Epithelial cell of esophagus (primary cell): ENCODE measurements around the gene ANAPC10.

ENCODE experiments used
- DNase-seq: peaks from one replicate; pipeline ENCODE4 v3.0.0; 2010; ENCODE audit warnings: low read depth
- H3K4me3 ChIP-seq: 2 replicates; pipeline ENCODE4 v1.5.1; 2011; ENCODE audit warnings: mild to moderate bottlenecking, low read length, control low read depth
- TF ChIP-seq, protein P1 (sequence below): IDR thresholded peaks from 2 replicates; pipeline ENCODE4 v1.5.1; 2011; ENCODE audit warnings: low read depth, mild to moderate bottlenecking, low read length, control low read depth, inconsistent platforms; ENCODE audit not compliant: insufficient read depth; ENCODE audit errors: missing control alignments

Gene ANAPC10

DNA sequence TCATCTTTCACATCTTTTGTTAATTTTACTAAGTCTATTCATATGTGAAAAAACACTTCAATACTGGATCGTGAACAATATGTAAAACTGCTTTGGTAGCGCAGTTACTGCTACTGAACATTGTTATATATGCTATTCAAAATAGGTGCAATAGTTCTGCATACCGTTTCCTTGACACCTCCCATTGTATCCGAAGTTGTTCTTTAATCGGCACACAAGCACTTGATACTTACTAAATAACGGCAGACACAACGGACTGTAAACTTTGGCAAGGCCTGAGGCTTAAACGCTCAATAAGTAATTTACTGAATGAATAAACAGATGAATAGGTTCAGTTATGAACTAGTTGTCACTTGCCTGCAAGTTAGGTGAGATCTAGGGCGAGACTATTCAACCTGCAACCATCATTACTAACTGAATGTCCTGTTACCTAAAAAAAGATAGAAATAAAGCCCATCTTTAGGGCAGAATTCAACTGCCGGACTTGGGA lies 620 bp downstream of the ANAPC10 start:
- peak; percentile 60 for DNase-seq
- H3K4me3 ChIP-seq, result peak overlapping the region; percentile 92
- TF ChIP-seq, protein P1, sequence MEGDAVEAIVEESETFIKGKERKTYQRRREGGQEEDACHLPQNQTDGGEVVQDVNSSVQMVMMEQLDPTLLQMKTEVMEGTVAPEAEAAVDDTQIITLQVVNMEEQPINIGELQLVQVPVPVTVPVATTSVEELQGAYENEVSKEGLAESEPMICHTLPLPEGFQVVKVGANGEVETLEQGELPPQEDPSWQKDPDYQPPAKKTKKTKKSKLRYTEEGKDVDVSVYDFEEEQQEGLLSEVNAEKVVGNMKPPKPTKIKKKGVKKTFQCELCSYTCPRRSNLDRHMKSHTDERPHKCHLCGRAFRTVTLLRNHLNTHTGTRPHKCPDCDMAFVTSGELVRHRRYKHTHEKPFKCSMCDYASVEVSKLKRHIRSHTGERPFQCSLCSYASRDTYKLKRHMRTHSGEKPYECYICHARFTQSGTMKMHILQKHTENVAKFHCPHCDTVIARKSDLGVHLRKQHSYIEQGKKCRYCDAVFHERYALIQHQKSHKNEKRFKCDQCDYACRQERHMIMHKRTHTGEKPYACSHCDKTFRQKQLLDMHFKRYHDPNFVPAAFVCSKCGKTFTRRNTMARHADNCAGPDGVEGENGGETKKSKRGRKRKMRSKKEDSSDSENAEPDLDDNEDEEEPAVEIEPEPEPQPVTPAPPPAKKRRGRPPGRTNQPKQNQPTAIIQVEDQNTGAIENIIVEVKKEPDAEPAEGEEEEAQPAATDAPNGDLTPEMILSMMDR, result no peak

DNA sequence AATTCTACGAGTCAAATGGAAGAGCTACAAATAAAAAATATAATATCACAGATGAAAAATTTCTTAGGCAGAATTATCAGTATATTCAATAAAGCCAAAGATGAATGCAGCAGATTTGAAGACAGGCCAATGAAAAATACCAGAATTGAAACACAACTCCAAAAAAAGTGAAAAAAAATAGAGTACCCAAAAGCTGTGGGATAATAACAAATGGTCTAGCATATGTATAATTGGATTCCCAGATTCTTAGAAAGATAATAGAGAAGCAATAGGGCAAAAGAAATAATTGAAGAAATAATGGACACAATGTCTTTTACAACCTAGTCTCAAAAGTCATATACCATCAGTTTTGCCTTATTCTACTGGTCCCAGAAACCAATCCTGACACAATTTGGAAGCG lies 4.4 kb downstream of the ANAPC10 start:
- H3K4me3 ChIP-seq, result no peak overlapping the region
- DNase-seq, result no peak
- TF ChIP-seq, protein P1, result no peak

DNA sequence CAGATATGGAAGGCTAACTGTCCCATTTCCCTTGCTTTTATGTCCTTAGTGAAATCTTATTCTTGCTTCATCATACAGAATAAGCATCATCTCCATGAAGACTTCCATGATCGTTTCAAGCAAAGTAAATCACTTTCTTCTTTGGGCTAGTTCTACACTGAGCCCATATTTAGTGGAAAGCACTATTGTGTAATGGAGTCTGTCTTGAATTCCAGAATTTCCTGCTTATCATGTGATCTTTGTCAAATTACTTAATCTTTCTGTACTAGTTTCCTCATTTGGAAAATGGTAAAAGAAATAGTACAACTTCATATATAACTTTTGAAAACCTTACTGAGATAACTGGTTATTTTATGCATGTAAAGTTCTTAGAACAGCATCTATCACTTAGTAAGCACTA lies 7.6 kb downstream of the ANAPC10 start:
- peak; percentile 32 for DNase-seq
- H3K4me3 ChIP-seq, result no peak overlapping the region
- TF ChIP-seq, protein P1, result no peak

DNA sequence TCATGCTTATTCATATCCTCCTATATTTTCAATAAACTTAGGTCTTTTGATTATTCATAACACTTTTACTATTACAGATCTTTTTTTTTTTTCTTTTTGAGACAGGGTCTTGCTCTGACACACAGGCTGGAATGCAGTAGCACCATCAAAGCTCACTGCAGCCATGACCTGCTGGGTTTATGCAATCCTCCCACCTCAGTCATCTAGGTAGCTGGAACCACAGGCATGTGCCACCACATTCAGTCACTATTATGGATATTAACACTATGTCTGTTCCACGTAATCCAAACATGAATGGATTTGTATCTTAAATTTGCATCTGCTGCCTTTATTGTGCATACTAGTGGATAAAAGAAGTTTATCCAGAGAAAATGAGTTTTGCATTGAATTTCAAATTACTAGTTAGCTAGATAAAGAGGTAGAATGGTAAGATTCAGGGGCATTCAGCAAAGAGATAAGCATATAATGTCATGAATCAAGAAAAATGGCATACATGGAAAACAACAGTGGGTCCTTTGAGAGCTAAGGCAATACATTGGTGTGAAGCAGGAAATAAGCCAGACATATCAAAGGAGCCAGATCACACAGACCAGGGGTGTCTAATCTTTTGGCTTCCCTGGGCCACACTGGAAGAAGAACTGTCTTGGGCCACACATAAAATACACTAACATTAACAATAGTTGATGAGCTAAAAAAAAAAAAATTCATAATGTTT lies 13.9 kb downstream of the ANAPC10 start:
- TF ChIP-seq, protein P1, result no peak
- H3K4me3 ChIP-seq, result no peak overlapping the region
- peak; percentile 78 for DNase-seq

DNA sequence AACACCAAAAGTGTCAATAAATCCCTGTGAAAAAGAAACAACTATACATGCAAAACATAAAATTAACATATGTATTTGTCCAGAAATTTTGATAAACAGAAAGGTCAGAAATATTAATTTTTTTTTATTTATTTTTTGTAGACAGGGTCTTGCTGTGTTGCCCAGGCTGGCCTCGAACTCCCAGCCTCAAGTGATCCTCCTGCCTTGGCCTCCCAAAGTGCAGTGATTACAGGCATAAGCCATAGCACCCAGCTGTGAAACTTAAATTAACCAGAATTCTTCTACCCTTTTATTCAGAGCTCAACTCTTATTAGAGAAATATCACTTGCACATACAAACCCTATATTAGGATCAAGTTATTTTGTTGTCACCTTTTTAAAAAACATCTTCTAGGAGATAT lies 16.2 kb downstream of the ANAPC10 start:
- TF ChIP-seq, protein P1, result no peak
- no peak overlapping the region for H3K4me3 ChIP-seq
- no peak for DNase-seq

DNA sequence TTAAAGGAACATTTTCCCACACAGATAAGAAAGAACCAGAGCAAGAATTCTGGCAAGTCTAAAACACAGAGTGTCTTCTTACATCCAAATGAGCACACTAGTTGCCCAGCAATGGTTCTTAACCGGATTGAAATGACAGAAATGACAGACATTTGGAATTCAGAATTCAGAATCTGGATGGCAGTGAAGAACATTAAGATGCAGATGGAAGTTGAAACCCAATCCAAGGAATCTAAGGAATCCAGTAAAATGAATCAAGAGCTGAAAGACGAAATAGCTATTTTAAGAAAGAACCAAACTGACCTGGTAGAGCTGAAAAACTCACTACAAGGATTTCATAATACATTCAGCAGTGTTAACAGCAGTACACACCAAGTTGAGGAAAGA lies 21.5 kb downstream of the ANAPC10 start:
- DNase-seq, result no peak
- TF ChIP-seq, protein P1, result no peak
- no peak overlapping the region for H3K4me3 ChIP-seq
